ENCODE results near the gene DCLRE1A. TPM values are rescaled to one million over a fixed set of nuclear protein-coding genes. Genes with fewer than 3 reads are reported as not detected.

Gene DCLRE1A
- total and polyA plus RNA-seq, 2 of the 13 experiments (the other 11 are each of a cell fraction or from before 2014, with no cell fraction given), result 6.2 to 19.6 TPM

GRCh38 chr10:113854761-113855588 lies 1.1 kb upstream of the DCLRE1A start (continued):
- TF ChIP-seq RBM39 (IDR thresholded peaks at IDR 0.05; ENCODE audit: low read depth, low read length, poor library complexity, severe bottlenecking) (peak; percentile 60), ZNF709 (CRISPR knock-in tag; IDR thresholded peaks at IDR 0.05) (peak; percentile 39; the same call in 1 of the 2 replicates), EED (CRISPR knock-in tag; IDR thresholded peaks at IDR 0.05) (peak; percentile 78; the same call in 1 of the 2 replicates), HBP1 (CRISPR knock-in tag; IDR thresholded peaks at IDR 0.05; ENCODE audit: low read depth) (0 out of 2 replicates have a peak, but pooled peaks have one; percentile 18), SRY (CRISPR knock-in tag; IDR thresholded peaks at IDR 0.05) (peak; percentile 62), NONO (IDR thresholded peaks at IDR 0.05) (no peak), NONO (CRISPR knock-in tag; conservative IDR thresholded peaks at IDR 0.05) (peak; percentile 84), POLR2AphosphoS5 (IDR thresholded peaks at IDR 0.05; ENCODE audit: low read depth, low read length) (peak; percentile 49), GMEB1 (CRISPR knock-in tag; IDR thresholded peaks at IDR 0.05; ENCODE audit: borderline replicate concordance) (no peak; the same call in 1 of the 2 replicates), ZNF30 (CRISPR knock-in tag; IDR thresholded peaks at IDR 0.05) (peak; percentile 66; the same call in 1 of the 2 replicates), ZNF841 (CRISPR knock-in tag; IDR thresholded peaks at IDR 0.05; ENCODE audit: borderline replicate concordance) (0 out of 2 replicates have a peak, but pooled peaks have one; percentile 76), DNMT3B (CRISPR knock-in tag; conservative IDR thresholded peaks at IDR 0.05) (no peak), HNRNPLL (IDR thresholded peaks at IDR 0.05; ENCODE audit: low read depth, low read length, poor library complexity, severe bottlenecking) (peak; percentile 59), SRF (IDR thresholded peaks at IDR 0.05; ENCODE audit: low read depth, low read length) (no peak), GATAD2A (CRISPR knock-in tag; IDR thresholded peaks at IDR 0.05) (0 out of 2 replicates have a peak, but pooled peaks have one; percentile 18), EEA1 (CRISPR knock-in tag; IDR thresholded peaks at IDR 0.05; ENCODE audit: borderline replicate concordance) (no peak), ATF5 (CRISPR knock-in tag; IDR thresholded peaks at IDR 0.05; ENCODE audit: low read depth) (no peak), CHCHD3 (CRISPR knock-in tag; IDR thresholded peaks at IDR 0.05) (no peak), JARID2 (CRISPR knock-in tag; IDR thresholded peaks at IDR 0.05; ENCODE audit: insufficient replicate concordance) (no peak), ZNF205 (CRISPR knock-in tag; IDR thresholded peaks at IDR 0.05) (no peak)
